ENCODE results near the gene COL5A1.

DNA sequence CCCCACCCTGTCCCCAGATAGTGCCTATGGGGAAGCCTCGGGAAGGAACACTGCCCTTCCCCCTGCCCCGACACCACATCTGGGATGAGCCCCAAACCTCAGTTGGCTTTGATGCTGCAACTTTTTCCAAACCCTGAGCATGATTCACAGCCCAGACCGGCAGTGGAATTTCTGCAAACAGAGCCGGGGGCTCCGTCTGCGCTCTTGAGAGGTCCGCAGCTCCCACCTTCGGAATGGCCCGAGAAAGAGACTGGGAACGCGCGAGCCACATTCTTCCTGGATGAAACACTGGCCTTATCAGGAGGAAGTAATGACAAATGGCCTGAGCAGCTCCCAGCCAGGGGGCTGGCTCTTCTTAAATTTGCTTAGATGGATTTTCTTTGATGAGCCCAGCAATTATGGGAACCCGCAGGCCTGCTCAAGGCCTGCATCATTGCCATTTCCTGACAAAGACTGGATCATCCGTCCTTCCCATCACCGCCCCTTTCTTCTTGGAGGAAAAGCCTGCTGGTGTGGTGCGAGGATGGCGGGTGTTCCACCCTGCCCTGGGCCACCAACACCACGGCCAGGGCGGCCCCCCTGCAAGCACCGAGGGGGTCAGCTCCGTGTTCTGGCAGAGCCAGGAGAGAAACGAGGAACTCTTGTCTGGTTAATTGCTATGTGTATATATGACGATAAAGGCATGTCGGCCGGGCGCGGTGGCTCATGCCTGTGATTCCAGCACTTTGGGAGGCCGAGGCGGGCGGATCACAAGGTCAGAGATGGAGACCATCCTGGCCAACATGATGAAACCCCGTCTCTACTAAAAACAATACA lies 38.8 kb upstream of the COL5A1 start:
- TF ChIP-seq, protein P1, sequence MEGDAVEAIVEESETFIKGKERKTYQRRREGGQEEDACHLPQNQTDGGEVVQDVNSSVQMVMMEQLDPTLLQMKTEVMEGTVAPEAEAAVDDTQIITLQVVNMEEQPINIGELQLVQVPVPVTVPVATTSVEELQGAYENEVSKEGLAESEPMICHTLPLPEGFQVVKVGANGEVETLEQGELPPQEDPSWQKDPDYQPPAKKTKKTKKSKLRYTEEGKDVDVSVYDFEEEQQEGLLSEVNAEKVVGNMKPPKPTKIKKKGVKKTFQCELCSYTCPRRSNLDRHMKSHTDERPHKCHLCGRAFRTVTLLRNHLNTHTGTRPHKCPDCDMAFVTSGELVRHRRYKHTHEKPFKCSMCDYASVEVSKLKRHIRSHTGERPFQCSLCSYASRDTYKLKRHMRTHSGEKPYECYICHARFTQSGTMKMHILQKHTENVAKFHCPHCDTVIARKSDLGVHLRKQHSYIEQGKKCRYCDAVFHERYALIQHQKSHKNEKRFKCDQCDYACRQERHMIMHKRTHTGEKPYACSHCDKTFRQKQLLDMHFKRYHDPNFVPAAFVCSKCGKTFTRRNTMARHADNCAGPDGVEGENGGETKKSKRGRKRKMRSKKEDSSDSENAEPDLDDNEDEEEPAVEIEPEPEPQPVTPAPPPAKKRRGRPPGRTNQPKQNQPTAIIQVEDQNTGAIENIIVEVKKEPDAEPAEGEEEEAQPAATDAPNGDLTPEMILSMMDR (IDR thresholded peaks at IDR 0.05) = no peak
- no peak for TF ChIP-seq POLR2A (IDR thresholded peaks at IDR 0.05)
